DMS114 treated with DMSO at 0.1 percent for 48 hours (cell line): ENCODE measurements around the gene PCSK5.
"Not testable (repeated sequence)": the region's sequence is repeated elsewhere in the genome, so short reads cannot be mapped to it uniquely, and the experiment has no call there.

ENCODE experiments used
- DNase-seq: peaks from one replicate; lab custom pipeline; 2025; ENCODE audit not compliant: unreplicated experiment; lab: John Stamatoyannopoulos, UW

The PCSK5 gene

DNA sequence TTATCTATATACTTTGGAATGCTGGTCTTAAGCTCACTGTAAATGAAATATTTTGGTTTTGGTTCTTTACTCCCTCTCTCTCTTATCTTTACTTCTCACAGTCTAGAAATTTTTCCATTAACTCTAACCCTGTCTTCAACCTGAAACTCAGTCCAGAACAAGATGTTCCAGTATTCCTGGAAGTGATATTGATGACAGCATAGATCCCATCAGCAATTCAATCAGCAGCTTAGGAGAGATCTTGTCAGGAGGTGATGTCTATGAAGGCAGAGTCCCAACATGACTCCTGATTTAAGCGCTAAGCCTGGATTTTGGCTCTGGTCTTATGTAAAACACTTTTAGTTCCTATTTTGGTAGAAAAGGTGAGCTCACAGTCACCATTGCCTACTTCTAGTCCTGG is 451.1 kb downstream of the PCSK5 start:
- DNase-seq, result no peak

DNA sequence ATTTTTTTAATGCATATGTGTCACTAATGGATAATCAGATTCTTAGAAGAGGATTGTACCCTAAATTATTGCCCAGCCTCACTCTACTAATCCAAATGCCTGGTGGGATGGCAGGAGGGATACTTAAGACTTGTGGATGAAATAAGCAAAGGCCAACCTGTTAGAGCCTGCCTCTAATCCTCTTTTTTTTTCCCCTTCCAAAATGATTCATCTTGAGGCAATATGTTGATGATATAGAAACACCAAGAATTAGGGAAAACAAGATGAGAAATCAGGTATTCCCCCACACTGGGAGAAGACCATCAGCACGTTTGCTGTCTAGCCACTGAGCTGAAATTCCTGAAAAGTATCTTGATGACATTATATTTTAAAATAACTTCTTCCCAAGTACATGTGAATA is 451.7 kb downstream of the PCSK5 start:
- DNase-seq, result no peak

DNA sequence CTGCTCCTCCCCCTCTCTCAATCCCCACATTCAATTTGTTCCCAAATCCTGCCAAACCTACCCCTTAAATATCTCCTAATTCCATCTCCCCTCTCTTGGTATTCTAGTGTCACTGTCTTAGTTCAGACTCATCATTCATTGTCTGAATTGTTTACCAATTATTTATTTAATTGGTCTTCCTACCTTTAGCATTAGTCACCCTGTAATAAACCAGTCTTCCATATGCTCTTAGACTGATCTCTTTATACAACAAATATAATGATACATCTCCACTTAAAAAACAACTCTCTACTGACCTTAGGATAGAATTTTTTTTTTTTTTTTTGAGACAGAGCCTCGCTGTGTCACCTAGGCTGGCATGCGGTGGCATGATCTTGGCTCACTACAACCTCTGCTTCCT is 452.4 kb downstream of the PCSK5 start:
- no peak for DNase-seq

DNA sequence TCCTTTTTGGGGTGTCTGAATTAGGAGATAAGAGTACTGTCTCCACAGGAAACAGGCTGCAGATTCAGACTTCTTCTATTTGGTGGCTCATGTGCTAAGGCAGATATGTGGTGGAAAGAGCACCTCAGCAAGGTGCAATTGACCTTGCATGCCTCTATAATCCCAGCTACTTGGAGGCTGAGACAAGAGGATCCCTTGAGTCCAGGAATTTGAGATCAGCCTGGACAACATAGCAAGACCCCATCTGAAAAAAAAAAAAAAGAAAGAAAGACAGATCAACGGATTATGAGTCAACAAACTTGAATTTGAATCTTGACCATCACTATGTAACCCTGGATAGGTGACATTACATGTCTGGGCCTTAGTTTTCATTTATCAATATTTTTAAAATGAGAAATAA is 459.4 kb downstream of the PCSK5 start:
- DNase-seq, result no peak

DNA sequence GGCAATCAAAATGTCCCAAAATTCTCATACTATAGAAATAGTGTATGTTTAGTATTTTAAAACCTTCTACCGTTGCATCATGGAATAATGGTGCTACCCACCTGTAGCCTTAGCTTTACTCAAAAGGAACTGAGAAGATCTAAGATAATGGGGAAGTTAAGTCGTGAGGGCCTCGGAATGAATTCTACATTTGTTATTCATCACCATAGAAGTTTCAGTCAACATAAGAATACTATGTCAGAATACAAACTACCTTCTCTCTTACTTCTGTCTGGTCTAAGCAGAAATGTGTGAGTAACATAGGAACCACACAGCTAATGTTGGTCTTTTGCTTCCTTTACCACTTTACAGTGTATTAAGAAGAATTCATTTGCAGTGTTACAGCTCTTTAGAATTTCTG is 460.5 kb downstream of the PCSK5 start:
- DNase-seq, result no peak

DNA sequence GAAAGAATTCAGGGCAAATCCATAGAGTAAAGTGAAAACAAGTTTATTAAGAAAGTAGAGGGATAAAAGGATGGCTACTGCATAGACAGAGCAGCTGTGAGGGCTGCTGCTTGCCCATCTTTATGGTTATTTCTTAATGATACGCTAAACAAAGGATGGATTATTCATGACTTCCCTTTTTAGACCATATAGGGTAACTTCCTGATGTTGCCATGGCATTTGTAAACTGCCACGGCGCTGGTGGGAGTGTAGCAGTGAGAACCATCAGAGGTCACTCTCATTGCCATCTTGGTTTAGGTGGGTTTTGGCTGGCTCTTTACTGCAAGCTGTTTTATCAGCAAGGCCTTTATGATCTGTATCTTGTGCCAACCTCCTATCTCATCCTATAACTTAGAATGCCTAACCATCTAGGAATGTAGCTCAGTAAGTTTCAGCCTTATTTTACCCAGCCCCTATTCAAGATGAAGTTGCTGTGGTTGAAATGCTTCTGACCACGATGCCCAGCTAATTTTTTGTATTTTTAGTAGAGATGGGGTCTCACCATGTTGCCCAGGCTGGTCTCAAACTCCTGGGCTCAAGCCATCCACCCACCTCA is 461.6 kb downstream of the PCSK5 start:
- DNase-seq, result no peak

DNA sequence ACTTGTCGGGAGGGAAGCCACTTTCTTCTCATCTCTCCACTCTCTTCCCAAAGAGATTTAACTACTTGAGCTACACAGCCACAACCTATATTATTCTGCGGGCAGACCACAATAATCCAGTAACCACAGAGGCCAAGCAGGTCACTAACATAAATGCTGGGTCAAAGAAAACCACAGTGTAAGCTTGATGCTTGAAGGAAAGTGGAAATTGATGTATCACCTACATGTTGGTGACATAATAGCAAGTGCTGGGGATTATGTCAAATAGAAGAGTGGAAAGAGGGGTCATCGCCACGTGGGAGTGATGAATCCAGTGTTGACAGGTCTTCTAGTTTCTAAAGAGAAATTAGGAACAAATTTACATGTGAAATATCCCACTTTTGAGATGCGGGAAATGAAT is 462.8 kb downstream of the PCSK5 start:
- no peak for DNase-seq

DNA sequence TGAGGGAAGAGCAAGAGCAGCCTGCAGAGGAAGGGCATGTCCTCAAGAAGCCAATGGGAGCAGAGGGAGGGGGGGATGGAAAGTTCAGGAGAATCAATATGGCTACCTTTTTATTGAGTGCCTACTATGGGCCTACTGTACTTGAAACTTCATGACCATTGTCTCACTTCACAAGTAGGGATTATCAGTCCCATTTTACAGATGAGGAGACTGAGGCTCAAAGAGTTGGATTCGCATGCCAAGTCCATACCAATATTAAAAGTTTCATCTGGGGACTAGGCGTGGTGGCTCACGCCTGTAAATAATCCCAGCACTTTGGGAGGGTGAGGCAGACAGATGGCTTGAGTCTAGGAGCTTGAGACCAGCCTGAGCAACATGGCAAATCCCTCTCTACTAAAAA is 463.7 kb downstream of the PCSK5 start:
- DNase-seq, result no peak

DNA sequence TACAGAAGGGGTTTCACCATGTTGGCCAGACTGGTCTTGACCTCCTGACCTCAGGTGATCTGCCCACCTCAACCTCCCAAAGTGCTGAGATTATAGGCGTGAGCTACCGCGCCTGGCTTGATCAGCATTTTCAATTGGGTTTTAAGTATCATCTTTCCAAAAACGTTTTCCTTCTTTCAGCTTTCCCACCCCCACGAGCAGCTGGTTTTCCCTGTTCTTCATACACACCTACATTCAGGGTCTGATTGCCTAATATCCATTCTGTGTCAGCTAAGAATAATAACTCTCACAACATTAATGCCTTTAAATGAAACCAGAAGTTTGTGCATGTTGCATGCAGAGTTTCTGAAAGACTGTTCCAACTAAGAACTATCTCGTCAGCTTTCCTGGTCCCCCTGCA is 465.4 kb downstream of the PCSK5 start:
- DNase-seq, result no peak

DNA sequence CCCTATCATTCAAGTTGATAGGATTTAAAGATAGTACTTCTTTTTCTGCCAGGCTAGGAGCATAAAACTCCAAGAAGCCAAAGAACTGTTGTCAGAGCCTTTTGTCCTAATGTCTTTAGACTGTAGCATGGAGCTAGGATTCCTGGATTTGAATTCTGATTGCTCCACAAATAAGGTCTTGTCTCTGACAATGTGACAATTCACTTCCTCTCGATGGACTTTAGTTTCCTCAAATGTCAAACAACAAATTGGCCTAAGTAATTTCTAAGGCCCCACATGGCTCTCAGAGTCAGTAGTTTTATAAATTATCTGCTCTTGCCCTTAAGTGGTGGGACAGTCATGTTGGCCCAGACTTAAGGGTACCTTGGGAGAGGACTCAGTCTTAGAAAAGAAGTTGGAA is 467.1 kb downstream of the PCSK5 start:
- DNase-seq, result no peak

DNA sequence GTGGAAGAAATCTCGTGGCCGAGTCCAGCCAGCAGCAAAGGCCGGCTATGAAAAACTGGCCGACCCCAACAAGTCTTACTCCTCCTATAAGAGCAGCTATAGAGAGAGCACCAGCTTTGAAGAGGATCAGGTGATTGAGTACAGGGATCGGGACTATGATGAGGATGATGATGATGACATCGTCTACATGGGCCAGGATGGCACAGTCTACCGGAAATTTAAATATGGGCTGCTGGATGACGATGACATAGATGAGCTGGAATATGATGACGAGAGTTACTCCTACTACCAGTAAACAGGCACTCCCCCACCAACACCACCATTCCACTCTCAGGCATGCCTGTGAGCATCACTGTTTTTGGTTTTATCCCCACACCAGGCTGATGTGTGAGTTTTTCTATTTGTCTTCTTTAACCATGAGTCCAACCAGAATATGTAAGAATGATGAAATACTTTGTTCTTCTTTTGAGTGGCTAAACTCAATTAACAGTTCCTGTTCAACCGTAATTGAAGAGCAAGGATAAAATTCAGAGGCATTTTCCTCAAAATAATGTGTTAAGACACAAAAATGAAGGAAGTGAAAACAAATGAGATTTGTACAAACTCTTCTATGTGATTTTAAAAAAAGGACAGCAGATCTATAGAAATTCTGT is 468.3 kb downstream of the PCSK5 start:
- DNase-seq, result no peak

DNA sequence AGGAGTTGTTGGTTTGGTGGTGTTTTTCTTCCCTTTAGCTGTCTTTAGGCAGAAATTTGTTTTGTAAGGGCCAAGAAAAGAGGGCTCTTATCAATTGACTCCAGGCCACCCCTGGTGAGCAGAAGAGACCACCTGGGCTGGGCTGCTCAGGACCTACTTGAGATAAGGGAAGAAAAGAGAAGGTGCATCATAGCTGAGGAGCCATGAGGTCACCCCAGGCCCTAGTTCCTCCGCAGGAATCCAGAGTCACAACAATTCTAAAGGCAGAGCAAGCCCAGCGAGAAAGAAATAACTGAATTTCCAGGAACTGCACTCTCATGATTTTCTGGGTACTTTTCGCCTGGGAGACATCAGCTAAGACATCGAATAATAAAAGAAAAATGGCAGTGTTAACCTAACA is 468.9 kb downstream of the PCSK5 start:
- DNase-seq, result no peak

DNA sequence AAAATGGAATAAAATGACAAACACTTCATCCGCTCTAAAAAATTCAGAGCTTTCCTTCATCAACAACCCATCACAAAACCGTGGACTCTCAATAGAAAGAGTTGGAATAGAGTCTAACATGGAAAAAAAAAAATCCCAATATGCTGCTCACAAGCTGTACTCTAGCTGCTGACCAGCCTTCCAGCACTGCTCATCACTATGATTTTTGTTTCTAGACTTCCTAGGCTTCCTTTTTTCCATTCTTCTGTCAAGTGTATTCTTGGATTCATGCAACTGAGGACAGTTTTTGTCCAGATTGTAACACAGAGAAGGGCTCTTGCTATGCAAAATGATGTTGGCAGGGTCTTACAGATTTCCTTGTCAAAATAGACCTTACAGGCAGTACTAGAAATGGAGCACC is 469.3 kb downstream of the PCSK5 start:
- DNase-seq, result no peak

DNA sequence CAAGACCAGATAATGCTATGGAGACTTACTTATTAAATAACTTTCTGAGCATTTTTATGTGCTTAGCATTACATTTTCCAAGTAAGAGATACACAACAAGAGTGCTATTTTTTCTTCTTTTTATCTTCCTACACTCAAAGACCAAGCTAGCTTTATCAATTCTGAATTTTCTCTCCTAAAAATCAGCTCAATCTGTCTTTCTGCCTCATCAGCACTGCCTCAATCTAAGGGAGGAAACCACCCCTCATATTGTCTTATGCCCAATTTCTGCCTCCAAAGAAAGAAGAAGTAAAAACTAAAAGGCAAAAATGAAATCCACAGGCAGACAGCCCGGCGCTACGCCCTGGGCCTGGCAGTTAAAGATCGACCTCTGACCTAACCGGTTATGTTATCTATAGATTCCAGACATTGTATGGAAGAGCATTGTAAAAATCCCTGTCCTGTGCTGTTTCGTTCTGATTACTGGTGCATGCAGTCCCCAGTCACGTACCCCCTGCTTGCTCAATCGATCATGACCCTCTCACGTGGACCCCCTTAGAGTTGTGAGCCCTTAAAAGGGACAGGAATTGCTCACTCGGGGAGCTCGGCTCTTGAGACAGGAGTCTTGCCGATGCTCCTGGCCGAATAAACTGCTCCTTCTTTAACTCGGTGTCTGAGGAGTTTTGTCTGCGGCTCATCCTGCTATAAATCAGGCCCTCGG is 472.0 kb downstream of the PCSK5 start:
- not testable (repeated sequence) for DNase-seq

DNA sequence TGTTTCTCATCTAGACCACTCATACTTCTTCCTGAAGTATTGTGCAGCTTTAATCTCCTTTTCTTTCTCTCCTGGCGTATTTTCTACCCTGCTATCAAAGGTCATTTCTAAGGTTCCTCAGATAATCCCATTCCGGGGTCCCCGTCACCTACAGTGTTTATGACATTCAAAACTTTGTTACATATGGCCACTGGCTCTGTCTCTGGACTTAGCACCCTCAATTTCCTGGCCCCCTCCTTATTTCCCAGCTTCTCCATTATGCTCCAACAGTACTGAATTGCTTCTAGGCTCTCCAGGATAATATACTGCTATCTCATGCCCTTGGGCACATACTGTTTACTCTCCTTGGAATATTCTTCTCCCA is 472.5 kb downstream of the PCSK5 start:
- DNase-seq, result no peak

DNA sequence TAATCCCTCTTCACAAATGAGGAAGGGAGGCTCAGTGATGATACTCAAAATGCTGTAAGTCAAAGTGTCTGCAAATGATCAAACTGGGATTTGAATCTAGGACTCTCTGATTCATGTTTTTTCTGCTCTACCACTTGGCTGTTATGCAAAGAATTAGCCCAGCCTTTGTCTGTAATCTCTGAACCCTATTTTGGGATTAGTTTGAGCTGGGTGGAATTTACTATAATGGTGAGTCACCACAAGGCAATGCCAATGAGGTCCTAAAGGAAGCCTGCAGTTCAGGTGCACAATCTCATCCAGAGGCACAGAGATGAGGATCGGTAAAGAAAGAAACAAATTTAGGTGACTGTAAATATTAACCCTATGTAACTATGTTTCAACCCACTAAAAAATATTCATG is 474.6 kb downstream of the PCSK5 start:
- no peak for DNase-seq

DNA sequence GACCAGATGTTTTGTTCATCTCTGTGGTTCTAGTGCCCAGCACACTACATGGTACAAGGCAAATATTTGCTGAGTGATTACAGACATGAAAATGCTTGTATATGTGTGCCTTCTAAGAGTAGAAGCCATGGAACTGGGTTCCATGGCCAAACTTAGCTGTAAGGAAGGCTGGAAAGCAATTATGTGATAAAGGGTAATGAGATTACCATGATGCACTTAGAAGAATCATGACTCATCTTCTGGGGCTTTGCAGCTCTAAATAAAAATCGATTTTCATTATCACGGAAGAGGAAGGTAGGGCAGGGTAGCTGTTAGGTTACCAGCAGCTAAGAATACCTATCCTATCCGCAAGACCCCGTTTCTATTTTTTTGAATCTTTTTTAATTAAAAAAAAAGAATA is 475.8 kb downstream of the PCSK5 start:
- DNase-seq, result no peak

DNA sequence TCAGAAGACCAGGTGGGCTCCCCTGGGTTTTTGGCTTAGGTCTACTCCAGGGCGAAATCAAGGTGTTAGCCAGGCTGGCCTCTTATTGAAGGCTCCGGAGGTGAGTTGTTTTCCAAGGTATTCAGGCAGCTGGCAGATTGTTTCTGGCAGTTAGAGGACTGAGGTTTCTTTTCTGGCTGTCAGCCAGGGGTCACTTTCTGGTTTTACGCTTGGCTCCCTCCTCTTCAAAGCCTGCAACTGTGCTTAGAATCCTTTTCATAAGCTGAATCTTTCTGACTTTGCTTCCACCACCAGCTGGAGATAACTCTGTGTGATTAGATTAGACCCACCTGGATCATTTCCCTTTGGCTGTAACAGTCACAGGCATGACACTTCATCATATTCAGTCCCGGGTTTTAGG is 479.1 kb downstream of the PCSK5 start:
- DNase-seq, result no peak

DNA sequence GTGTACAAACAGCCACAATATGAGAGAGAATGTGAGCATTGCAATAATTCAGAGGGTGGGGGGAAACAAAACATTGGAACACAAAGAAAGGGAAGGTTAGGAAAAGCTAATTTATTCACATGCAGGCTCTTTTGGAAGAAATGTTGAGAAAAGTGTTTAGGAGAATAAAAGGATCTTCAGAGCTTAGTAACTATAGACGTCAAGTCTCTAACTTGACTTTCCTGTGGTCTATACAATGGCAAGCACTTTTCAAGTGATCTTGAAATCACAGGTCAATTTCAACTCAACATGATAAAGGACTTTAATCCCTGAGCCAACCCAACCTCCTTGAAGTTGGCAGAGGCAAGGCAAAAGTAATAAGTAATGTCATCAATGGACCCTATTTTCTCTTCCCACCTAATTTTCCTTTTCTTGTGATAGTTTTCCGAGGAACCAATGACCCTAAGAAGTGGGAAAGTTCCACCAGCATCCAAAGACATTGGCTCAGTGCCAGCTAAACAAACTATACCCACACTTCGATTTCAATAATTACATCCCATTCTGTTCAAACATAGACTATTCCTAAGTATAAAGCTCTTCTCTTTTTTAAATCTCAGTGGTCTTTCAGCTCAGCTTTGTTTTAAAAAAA is 480.0 kb downstream of the PCSK5 start:
- no peak for DNase-seq

DNA sequence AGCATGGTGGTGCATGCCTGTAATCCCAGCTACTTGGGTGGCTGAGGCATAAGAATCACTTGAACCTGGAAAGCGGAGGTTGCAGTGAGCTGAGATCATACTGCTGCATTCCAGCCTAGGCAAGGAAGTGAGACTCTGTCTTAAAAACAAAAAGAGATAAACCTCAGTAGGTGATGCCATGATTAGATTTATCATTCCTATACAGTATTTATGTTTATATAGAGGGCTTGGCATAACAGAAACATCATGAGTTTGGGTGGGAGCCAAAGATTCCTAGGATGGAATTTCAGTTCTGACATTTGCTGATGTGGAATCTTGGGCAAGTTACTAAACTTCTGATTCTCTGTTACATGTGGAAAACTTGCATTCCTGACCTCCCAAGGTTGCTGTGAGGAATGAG is 481.4 kb downstream of the PCSK5 start:
- DNase-seq, result no peak

DNA sequence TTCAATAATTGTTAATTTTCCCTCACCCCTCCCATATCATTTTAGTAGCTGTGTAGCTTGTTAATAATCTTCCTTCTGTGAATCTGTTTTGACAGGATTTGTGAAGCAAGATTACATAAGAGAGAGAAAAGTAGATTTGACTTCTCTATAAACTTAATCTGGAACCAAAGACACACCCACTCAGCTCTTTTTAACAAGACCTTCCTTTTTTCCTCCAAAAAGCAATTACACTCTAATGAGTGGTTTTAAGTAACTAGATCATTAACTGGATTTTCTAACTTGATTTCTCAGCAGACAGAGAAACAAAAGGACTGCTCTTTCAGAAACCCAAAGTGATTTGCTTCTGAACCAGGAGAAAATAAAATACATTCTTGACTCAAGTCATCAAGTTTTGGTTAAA is 481.9 kb downstream of the PCSK5 start:
- DNase-seq, result no peak

DNA sequence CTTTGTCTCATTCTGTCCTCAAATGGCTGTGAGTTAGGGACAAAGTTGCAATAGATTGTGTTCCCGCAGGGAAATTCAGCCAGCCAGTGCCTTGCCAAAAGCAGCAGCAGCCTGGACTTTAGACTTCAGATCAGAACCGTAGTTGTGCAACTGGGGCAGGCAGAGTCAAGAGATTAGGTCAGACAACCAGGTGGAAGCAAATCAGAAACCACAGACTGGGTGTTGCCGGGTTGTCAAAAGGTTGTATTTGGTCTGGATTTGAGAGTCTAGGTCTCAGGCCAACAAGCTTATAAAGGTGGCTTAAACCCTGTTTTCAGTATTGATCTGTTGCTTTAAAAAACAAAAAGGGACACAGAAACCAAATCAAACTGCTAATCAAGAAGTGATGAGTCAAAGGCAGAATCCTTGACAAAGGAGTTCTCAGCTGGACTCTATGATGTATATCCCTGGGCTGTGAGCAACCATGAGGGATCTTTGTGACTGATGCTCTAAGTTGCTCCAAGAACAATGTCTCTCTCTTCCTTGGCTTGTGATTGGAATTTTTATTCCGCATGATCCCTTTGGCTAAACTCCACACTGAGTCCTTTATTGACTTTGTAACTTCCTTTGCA is 482.8 kb downstream of the PCSK5 start:
- DNase-seq, result no peak
